Right ventricle myocardium superior (tissue), 1 donor: ENCODE data around the gene GRID2. TPM values are rescaled to one million over a fixed set of nuclear protein-coding genes. Genes with fewer than 3 reads are reported as not detected.
"Not testable (repeated sequence)": the region's sequence is repeated elsewhere in the genome, so short reads cannot be mapped to it uniquely, and the experiment has no call there.

Source experiments
- ATAC-seq: fragments of 200-7000 bp; cut with Tn5 transposase; one replicate; pipeline ENCODE4 v1.9.1; 2020; ENCODE audit warnings: mild to moderate bottlenecking; ENCODE audit not compliant: poor library complexity
- DNase-seq: peaks from one replicate; pipeline ENCODE4 v3.0.0-alpha.2; 2020
- intact Hi-C: fragments of 100-400 bp; cut with DNase I; formaldehyde crosslinking; loops from one replicate; pipeline ENCODE4 v1.11.2; 2022
- total RNA-seq: library from RNA; stranded (reverse); fragmentation: NEBNext Ultra II Directional; extraction: Animal tissue kit (Norgen Biotek cat#: 25700); gene quantifications from one replicate; pipeline ENCODE4 v1.2.1, GENCODE V29; 2021
- donor health status: DM: no; HTN: yes; CAD: no; lungs with severe emphysema.

Gene GRID2
- total RNA-seq, 1 donor from 2014 or later: not detected

GRCh38 chr4:93617606-93618005 is 1313.8 kb downstream of the GRID2 start:
- intact Hi-C loops: no loop called here
- DNase-seq: no peak
- ATAC-seq: no peak

DNA sequence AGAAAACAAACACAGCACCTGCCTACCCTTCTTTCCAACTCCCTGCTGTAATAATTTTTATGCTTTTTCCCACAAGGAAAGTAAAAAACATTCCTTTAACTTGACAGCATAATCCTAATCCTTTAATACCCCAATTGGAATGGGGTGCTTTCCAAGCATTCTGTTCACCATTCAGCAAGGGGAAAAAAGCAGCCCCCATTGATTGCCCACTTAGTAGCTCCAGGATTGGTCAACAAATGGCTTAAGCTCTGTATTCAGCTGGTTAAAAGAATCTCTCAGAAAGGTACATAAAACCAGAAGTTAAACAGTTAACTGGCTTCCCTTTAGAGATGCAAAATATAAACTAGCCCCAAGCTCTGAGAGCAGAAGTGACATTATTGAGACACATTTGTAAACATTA is 1330.0 kb downstream of the GRID2 start:
- ATAC-seq (no peak), DNase-seq (no peak)
- intact Hi-C loops: no loop called here

DNA sequence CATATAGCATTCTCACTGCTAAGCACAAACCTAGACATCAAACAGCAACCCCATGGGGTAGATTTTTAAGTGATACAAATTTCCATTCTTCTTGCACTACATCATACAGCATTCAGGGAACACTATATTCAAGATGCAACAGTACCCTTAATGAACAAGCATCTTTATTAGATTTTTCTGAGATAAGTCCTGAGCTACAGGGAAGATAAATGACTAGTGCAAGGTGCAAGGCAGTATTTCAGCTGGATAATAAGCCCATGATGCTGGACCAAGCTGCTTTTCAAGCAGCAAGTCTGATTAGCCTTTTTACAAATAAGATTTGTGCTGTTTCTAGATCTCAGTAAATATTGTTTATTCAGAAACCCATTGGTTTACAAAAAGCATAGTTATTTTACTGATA is 1332.2 kb downstream of the GRID2 start:
- intact Hi-C loops: no loop called here
- DNase-seq: no peak
- no peak for ATAC-seq

GRCh38 chr4:93645120-93645519 is 1341.4 kb downstream of the GRID2 start:
- DNase-seq (no peak), ATAC-seq (no peak)
- intact Hi-C loops: no loop called here

GRCh38 chr4:93646233-93646930 is 1342.6 kb downstream of the GRID2 start:
- intact Hi-C loops: no loop called here
- DNase-seq: no peak
- no peak for ATAC-seq

DNA sequence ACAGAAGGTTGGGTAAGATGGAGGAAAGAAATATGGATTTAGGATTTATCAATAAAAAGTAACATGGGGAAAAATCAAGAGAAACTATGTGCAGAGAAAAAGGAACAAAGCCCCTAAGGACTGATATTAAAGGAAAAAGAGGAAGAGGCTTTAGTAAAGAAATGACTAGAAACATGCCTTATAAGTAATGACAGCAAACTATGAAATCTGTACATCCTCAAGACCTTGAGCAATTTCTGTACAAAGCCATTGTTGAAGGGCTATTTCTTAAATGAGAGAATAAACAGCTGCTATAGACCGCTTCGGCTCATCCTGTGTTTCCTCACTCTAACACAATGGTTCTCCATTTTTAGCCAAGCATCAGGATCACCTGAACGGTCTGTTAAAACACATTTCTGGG is 1344.5 kb downstream of the GRID2 start:
- ATAC-seq (no peak), DNase-seq (no peak)
- intact Hi-C loops: no loop called here

- no peak for DNase-seq
- ATAC-seq: no peak
- intact Hi-C loops: no loop called here
Observed at GRCh38 chr4:93649828-93650227, 1346.1 kb downstream of the GRID2 start.

DNA sequence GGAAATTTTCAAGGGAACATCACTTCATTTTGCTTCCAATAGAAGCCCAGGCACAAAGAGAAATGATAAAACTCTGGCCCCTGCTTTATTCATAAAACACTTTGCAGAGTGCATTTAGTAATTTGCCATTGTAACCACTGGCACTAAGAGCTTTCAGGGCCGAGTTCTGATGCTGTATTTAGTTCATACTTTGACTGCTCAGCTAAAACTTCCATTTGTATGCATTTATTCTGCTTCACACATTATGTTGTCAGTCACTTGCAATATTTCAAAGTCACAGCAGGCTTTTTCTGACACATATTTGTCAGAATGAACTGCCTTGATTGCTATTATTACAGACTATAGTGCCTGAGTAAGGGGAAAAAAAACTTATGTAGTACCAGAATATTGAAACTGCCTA is 1350.4 kb downstream of the GRID2 start:
- no peak for DNase-seq
- ATAC-seq: no peak
- intact Hi-C loops: no loop called here

- intact Hi-C loops: no loop called here
- DNase-seq: no peak
- no peak for ATAC-seq
Observed at GRCh38 chr4:93657527-93657926, 1353.8 kb downstream of the GRID2 start.

- ATAC-seq (no peak), DNase-seq (no peak)
- intact Hi-C loops: no loop called here
Observed at GRCh38 chr4:93658443-93658842, 1354.7 kb downstream of the GRID2 start.

- no peak for DNase-seq
- no peak for ATAC-seq
- intact Hi-C loops: no loop called here
Observed at GRCh38 chr4:93659629-93660028, 1355.9 kb downstream of the GRID2 start.

DNA sequence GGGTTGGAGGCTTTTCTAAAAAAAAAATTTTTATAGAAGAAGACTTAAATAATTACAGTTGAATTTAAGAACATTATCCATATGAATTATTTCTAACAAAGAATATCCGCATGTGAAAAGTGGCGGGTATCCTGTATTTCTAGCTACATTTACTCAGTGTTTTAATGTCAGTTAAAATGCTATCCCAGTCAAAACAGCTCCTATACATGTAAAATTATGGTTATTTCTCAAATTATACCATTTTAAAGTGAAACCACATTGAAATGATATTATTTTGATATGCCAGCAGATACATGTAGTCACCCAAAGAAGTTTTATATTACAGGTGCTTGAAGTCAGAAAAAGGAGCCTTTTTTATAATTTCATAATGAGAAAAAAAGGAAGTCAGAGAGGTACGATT is 1356.3 kb downstream of the GRID2 start:
- no peak for DNase-seq
- no peak for ATAC-seq
- intact Hi-C loops: no loop called here

DNA sequence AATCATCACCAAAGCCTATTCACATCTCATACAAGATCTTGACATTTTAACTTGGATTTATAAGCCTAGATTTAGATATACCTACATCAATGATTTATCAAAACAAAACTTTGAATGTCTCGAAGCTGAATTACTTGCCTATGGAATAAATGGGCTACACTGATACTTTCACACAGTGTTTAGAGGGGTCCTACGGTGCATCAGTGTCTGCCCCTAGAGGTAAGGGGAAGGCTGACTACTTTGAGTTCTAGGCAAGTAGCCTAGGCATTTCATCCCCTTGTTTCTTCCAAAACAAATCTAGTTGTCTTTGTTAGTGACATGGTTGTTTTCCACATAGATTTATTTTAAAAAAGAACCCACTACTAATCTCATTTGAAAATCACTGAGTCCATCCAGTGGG is 1366.7 kb downstream of the GRID2 start:
- intact Hi-C loops: no loop called here
- ATAC-seq (no peak), DNase-seq (no peak)

DNA sequence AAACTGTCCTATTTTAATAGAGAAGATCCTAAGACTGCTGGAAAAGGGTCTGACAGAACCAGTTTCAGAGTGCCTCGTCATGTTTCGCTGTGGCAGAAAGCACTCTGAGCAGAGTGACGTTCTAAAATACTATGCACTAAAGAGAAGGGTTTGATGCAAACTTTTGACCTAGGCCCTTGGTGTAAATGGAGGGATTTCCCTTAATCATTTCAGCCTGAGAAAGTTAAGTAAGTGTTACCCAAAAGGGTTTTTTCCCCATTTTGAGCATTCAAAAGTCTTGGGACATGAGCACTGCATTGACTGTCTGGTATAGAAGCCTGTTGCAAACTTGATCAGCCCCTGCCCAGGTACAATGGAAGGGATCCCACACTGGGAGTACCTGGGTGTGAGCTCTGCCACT is 1367.3 kb downstream of the GRID2 start:
- intact Hi-C loops: no loop called here
- ATAC-seq: no peak
- no peak for DNase-seq

GRCh38 chr4:93676937-93677336 is 1373.2 kb downstream of the GRID2 start:
- DNase-seq, ATAC-seq, intact Hi-C loops: not testable (repeated sequence)

GRCh38 chr4:93684571-93684970 is 1380.8 kb downstream of the GRID2 start:
- DNase-seq (no peak), ATAC-seq (no peak)
- intact Hi-C loops: no loop called here

- ATAC-seq: no peak
Observed at GRCh38 chr4:93687304-93687703, 1383.5 kb downstream of the GRID2 start.

DNA sequence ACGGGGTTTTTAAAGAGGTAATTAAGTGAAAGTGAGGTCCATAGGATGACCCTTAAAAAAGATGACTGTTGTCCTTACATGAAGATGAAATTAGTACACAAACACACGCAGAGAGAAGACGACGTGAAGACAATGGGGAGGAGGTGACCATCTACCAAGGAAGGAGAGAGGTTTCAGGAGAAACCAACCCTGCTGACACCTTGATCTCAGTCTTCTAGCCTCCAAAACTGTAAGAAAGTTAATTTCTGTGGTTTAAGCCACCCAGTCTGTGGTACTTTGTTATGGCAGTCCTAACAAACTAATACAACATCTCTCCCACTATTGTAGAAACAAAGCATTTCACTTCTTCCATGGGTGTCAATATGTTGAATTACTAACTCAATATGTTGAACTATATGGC is 1385.2 kb downstream of the GRID2 start:
- no peak for DNase-seq
- intact Hi-C loops: no loop called here
- no peak for ATAC-seq

More at GRCh38 chr4:93687304-93687703, 1383.5 kb downstream of the GRID2 start:
- intact Hi-C loops: no loop called here
- no peak for DNase-seq

GRCh38 chr4:93693141-93693540 is 1389.4 kb downstream of the GRID2 start:
- ATAC-seq (no peak), DNase-seq (no peak)
- intact Hi-C loops: no loop called here

GRCh38 chr4:93698686-93699085 is 1394.9 kb downstream of the GRID2 start:
- intact Hi-C loops: no loop called here
- DNase-seq: no peak

GRCh38 chr4:93700571-93700970 is 1396.8 kb downstream of the GRID2 start:
- DNase-seq: no peak
- no peak for ATAC-seq
- intact Hi-C loops: no loop called here

More at GRCh38 chr4:93698686-93699085, 1394.9 kb downstream of the GRID2 start:
- ATAC-seq: no peak
